Tibial nerve (tissue), 4 donors: Measurements from ENCODE around the gene BBS1. TPM values are rescaled to one million over a fixed set of nuclear protein-coding genes. Genes with fewer than 3 reads are reported as not detected.

ENCODE experiments used
- DNase-seq, 2 donors: peaks; one replicate each; pipeline ENCODE4 v3.0.0-alpha.2; 2019; ENCODE audit warnings: low spot score in 2 of 2
- H3K27ac ChIP-seq, 4 donors: fragments of 200-600 bp; sonication (generic) in 3 of 4; one replicate each; pipeline ENCODE4 v1.5.1; 2017 to 2019; ENCODE audit warnings: mild to moderate bottlenecking in 1 of 4
- H3K27me3 ChIP-seq, 2 donors: fragments of 200-600 bp; sonication (generic) in 1 of 2; one replicate each; pipeline versions ENCODE4 v1.5.1 to v1.6.0; 2017 to 2019
- H3K36me3 ChIP-seq, 3 donors: fragments of 200-600 bp; sonication (generic); one replicate each; pipeline ENCODE4 v1.5.1; 2018 to 2019
- H3K4me1 ChIP-seq, 4 donors: fragments of 200-600 bp; sonication (generic) in 3 of 4; one replicate each; pipeline ENCODE4 v1.5.1; 2017 to 2019
- H3K4me3 ChIP-seq, 4 donors: fragments of 200-600 bp; sonication (generic) in 3 of 4; one replicate each; pipeline ENCODE4 v1.5.1; 2017 to 2019; ENCODE audit warnings: mild to moderate bottlenecking in 1 of 4, moderate library complexity in 1 of 4
- H3K9me3 ChIP-seq, 4 donors: fragments of 200-600 bp; sonication (generic) in 3 of 4; one replicate each; pipeline ENCODE4 v1.5.1; 2017 to 2019
- CTCF ChIP-seq, 5 experiments: fragments of 200-600 bp in 3 of 5; fragments of 450-650 bp in 2 of 5; sonication (generic) in 3 of 5; IDR thresholded peaks; one replicate each; pipeline ENCODE4 v1.5.1; 2016 to 2019; ENCODE audit warnings: antibody characterized with exemption in 5 of 5, mild to moderate bottlenecking in 3 of 5, moderate library complexity in 2 of 5
- EP300 ChIP-seq, 2 donors: sonication (generic); formaldehyde crosslinking; IDR thresholded peaks; one replicate each; pipeline ENCODE4 v1.6.1; 2017; ENCODE audit warnings: antibody characterized with exemption in 2 of 2, mild to moderate bottlenecking in 1 of 2
- POLR2A ChIP-seq, 2 donors: fragments of 450-650 bp; IDR thresholded peaks; one replicate each; pipeline ENCODE4 v1.6.1; 2017; ENCODE audit warnings: antibody characterized with exemption in 2 of 2, mild to moderate bottlenecking in 2 of 2, moderate library complexity in 2 of 2
- WGBS, 2 donors: methylation state at CpG; one replicate each; pipeline ENCODE4 v1.1.5; 2018; 5-methylcytosine and 5-hydroxymethylcytosine counted together
- total RNA-seq, 4 donors: library from RNA; depleted of rRNA; stranded (reverse); fragments of >200 nt; gene quantifications; one replicate each; pipeline ENCODE4 v1.1.0, GENCODE V29; 2016

Gene BBS1
- total RNA-seq, 4 donors from 2014 or later, result 66.1 to 161 (median 104) TPM

- no peak for DNase-seq
- no peak for TF ChIP-seq CTCF (IDR thresholded peaks at IDR 0.05)
- TF ChIP-seq EP300 (IDR thresholded peaks at IDR 0.05), result no peak
- TF ChIP-seq POLR2A (IDR thresholded peaks at IDR 0.05), result no peak
- peaks cover 0 to 86% (median 10%) of the 10 kb centered on the region in 3 donors for H3K36me3 ChIP-seq
- H3K27me3 ChIP-seq, result no peaks in the 10 kb centered on the region
- no peaks in the 10 kb centered on the region for H3K9me3 ChIP-seq
- no peaks in the 10 kb centered on the region for H3K4me1 ChIP-seq
- H3K4me3 ChIP-seq, result no peak overlapping the region
- WGBS, 2 donors, result 86 to 92% methylated on average over 10 of the region's 10 CpGs
- H3K27ac ChIP-seq, result no peak overlapping the region
Measured at GRCh38 chr11:66524304-66525040, 14.0 kb downstream of the BBS1 start.

GRCh38 chr11:66529069-66529468, 18.6 kb downstream of the BBS1 start:
- H3K27me3 ChIP-seq, result no peaks in the 10 kb centered on the region
- WGBS, 2 donors, result 77 to 79% methylated on average over 10 of the region's 10 CpGs
- no peak overlapping the region for H3K27ac ChIP-seq
- H3K4me1 ChIP-seq, result no peaks in the 10 kb centered on the region
- DNase-seq, result no peak
- peaks cover 0 to 86% (median 0%) of the 10 kb centered on the region in 3 donors for H3K36me3 ChIP-seq
- no peak overlapping the region for H3K4me3 ChIP-seq
- no peak for TF ChIP-seq CTCF (IDR thresholded peaks at IDR 0.05)
- no peak for TF ChIP-seq POLR2A (IDR thresholded peaks at IDR 0.05)
- TF ChIP-seq EP300 (IDR thresholded peaks at IDR 0.05), result no peak
- H3K9me3 ChIP-seq, result no peaks in the 10 kb centered on the region

- Histone ChIP-seq H3K27me3 (no peaks in the 10 kb centered on the region), H3K27ac (no peak overlapping the region), H3K9me3 (no peaks in the 10 kb centered on the region), H3K36me3 (peaks cover 0 to 88% (median 0%) of the 10 kb centered on the region in 3 donors), H3K4me3 (no peak overlapping the region), H3K4me1 (no peaks in the 10 kb centered on the region)
- no peak for TF ChIP-seq POLR2A (IDR thresholded peaks at IDR 0.05)
- TF ChIP-seq EP300 (IDR thresholded peaks at IDR 0.05), result no peak
- no peak for TF ChIP-seq CTCF (IDR thresholded peaks at IDR 0.05)
- no peak for DNase-seq
- WGBS, 2 donors, result 81 to 87% methylated on average over 8 to 13 of the region's 13 CpGs
Measured at GRCh38 chr11:66529655-66530054, 19.2 kb downstream of the BBS1 start.

GRCh38 chr11:66530927-66531709, 20.7 kb downstream of the BBS1 start:
- Histone ChIP-seq H3K36me3 (peaks cover 0 to 99% (median 0%) of the 10 kb centered on the region in 3 donors), H3K9me3 (no peaks in the 10 kb centered on the region), H3K4me3 (no peak overlapping the region), H3K4me1 (no peaks in the 10 kb centered on the region), H3K27ac (no peak overlapping the region), H3K27me3 (no peaks in the 10 kb centered on the region)
- DNase-seq, result no peak
- WGBS, 2 donors, result 84 to 92% methylated on average over 6 to 10 of the region's 10 CpGs
- TF ChIP-seq POLR2A (IDR thresholded peaks at IDR 0.05) (no peak), EP300 (IDR thresholded peaks at IDR 0.05) (no peak), CTCF (IDR thresholded peaks at IDR 0.05) (no peak)

GRCh38 chr11:66531841-66532240, 21.4 kb downstream of the BBS1 start:
- no peak for DNase-seq
- no peaks in the 10 kb centered on the region for H3K27me3 ChIP-seq
- TF ChIP-seq POLR2A (IDR thresholded peaks at IDR 0.05), result no peak
- no peak for TF ChIP-seq EP300 (IDR thresholded peaks at IDR 0.05)
- no peak for TF ChIP-seq CTCF (IDR thresholded peaks at IDR 0.05)
- no peaks in the 10 kb centered on the region for H3K4me1 ChIP-seq
- peaks cover 0 to 99% (median 0%) of the 10 kb centered on the region in 3 donors for H3K36me3 ChIP-seq
- no peaks in the 10 kb centered on the region for H3K9me3 ChIP-seq
- no peak overlapping the region for H3K4me3 ChIP-seq
- 88 to 93% methylated on average over 11 of the region's 11 CpGs for WGBS, 2 donors
- H3K27ac ChIP-seq, result no peak overlapping the region
